ENCODE measurements around the gene NF1. TPM values are rescaled to one million over a fixed set of nuclear protein-coding genes. Genes with fewer than 3 reads are reported as not detected.

The NF1 gene
- total and polyA plus RNA-seq, 2 of the 13 experiments (the other 11 are each of a cell fraction or from before 2014, with no cell fraction given) = 21.5 to 26.5 TPM

- no peaks in the 10 kb centered on the region for H3K27me3 ChIP-seq (ENCODE audit: control insufficient read depth in 1 of 2, insufficient read depth in 2 of 2, low read length in 2 of 2)
- intact Hi-C loops (cut with micrococcal nuclease; ENCODE audit: unreplicated experiment) = no loop called here
- no peak overlapping the region for H3K27ac ChIP-seq (ENCODE audit: extremely low read length, insufficient read depth, low read length)
- no peak overlapping the region for H3K4me2 ChIP-seq (ENCODE audit: low read depth, low read length)
- H2AFZ ChIP-seq (ENCODE audit: low read length) = no peak overlapping the region
- no peaks in the 10 kb centered on the region for H4K20me1 ChIP-seq (ENCODE audit: insufficient read depth, low read length)
- H3K9me3 ChIP-seq (ENCODE audit: low read length) = no peaks in the 10 kb centered on the region
- ChIA-PET CTCF (ENCODE audit: low intra/inter-chr PET ratio, low total read pairs) (no interaction called here), POLR2A (no interaction called here)
- no peak for FAIRE-seq
- H3K9ac ChIP-seq (ENCODE audit: insufficient read depth, low read depth, low read length) = no peak overlapping the region
- WGBS (ENCODE audit: low lambda C conversion rate) = 98% methylated on average over 1 of the region's 1 CpG
- in situ Hi-C loops (cut with HindIII; ENCODE audit: extremely low pct_ligation_motif_present, low pct_unique_long_range_greater_than_20kb) = no loop called here
- H3K4me1 ChIP-seq (ENCODE audit: insufficient read depth, low read length) = 0 out of 2 replicates have a peak, but pooled peaks cover 7% of the 10 kb centered on the region
- ATAC-seq = no peak
- peaks cover 0 to 34% of the 10 kb centered on the region in 2 experiments; a peak in 3 of 5 replicates for H3K36me3 ChIP-seq (replicated peaks in 1 of 2; ENCODE audit: control insufficient read depth in 1 of 2, insufficient read depth in 2 of 2, low read length in 2 of 2)
- no TSS peak for BruUV-seq (replicated peaks)
- H3K79me2 ChIP-seq (ENCODE audit: insufficient read depth, low read length) = no peaks in the 10 kb centered on the region
- no peak overlapping the region for H3K4me3 ChIP-seq (replicated peaks in 1 of 3; ENCODE audit: insufficient read depth in 1 of 3, low read depth in 2 of 3, low read length in 3 of 3)
- no peak for DNase-seq (ENCODE audit: low spot score)
- no peak for TF ChIP-seq MBNL3 (CRISPR knock-in tag; conservative IDR thresholded peaks at IDR 0.05)
- no peak for TF ChIP-seq MIXL1 (CRISPR knock-in tag; IDR thresholded peaks at IDR 0.05)
- TF ChIP-seq PAX8 (CRISPR knock-in tag; IDR thresholded peaks at IDR 0.05; ENCODE audit: borderline replicate concordance) = no peak
- TF ChIP-seq, protein P1, sequence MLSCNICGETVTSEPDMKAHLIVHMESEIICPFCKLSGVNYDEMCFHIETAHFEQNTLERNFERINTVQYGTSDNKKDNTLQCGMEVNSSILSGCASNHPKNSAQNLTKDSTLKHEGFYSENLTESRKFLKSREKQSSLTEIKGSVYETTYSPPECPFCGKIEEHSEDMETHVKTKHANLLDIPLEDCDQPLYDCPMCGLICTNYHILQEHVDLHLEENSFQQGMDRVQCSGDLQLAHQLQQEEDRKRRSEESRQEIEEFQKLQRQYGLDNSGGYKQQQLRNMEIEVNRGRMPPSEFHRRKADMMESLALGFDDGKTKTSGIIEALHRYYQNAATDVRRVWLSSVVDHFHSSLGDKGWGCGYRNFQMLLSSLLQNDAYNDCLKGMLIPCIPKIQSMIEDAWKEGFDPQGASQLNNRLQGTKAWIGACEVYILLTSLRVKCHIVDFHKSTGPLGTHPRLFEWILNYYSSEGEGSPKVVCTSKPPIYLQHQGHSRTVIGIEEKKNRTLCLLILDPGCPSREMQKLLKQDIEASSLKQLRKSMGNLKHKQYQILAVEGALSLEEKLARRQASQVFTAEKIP (CRISPR knock-in tag; IDR thresholded peaks at IDR 0.05; ENCODE audit: borderline replicate concordance) = no peak
- TF ChIP-seq THYN1 (CRISPR knock-in tag; IDR thresholded peaks at IDR 0.05; ENCODE audit: borderline replicate concordance, low read depth) = no peak
- TF ChIP-seq ZNF136 (CRISPR knock-in tag; IDR thresholded peaks at IDR 0.05; ENCODE audit: low read depth) = no peak
- TF ChIP-seq, protein P2, sequence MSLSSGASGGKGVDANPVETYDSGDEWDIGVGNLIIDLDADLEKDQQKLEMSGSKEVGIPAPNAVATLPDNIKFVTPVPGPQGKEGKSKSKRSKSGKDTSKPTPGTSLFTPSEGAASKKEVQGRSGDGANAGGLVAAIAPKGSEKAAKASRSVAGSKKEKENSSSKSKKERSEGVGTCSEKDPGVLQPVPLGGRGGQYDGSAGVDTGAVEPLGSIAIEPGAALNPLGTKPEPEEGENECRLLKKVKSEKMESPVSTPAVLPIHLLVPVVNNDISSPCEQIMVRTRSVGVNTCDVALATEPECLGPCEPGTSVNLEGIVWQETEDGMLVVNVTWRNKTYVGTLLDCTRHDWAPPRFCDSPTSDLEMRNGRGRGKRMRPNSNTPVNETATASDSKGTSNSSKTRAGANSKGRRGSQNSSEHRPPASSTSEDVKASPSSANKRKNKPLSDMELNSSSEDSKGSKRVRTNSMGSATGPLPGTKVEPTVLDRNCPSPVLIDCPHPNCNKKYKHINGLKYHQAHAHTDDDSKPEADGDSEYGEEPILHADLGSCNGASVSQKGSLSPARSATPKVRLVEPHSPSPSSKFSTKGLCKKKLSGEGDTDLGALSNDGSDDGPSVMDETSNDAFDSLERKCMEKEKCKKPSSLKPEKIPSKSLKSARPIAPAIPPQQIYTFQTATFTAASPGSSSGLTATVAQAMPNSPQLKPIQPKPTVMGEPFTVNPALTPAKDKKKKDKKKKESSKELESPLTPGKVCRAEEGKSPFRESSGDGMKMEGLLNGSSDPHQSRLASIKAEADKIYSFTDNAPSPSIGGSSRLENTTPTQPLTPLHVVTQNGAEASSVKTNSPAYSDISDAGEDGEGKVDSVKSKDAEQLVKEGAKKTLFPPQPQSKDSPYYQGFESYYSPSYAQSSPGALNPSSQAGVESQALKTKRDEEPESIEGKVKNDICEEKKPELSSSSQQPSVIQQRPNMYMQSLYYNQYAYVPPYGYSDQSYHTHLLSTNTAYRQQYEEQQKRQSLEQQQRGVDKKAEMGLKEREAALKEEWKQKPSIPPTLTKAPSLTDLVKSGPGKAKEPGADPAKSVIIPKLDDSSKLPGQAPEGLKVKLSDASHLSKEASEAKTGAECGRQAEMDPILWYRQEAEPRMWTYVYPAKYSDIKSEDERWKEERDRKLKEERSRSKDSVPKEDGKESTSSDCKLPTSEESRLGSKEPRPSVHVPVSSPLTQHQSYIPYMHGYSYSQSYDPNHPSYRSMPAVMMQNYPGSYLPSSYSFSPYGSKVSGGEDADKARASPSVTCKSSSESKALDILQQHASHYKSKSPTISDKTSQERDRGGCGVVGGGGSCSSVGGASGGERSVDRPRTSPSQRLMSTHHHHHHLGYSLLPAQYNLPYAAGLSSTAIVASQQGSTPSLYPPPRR (CRISPR knock-in tag; IDR thresholded peaks at IDR 0.05; ENCODE audit: borderline replicate concordance) = no peak
- no peak for TF ChIP-seq ZNF816 (CRISPR knock-in tag; IDR thresholded peaks at IDR 0.05; ENCODE audit: borderline replicate concordance)
- TF ChIP-seq, protein P3, sequence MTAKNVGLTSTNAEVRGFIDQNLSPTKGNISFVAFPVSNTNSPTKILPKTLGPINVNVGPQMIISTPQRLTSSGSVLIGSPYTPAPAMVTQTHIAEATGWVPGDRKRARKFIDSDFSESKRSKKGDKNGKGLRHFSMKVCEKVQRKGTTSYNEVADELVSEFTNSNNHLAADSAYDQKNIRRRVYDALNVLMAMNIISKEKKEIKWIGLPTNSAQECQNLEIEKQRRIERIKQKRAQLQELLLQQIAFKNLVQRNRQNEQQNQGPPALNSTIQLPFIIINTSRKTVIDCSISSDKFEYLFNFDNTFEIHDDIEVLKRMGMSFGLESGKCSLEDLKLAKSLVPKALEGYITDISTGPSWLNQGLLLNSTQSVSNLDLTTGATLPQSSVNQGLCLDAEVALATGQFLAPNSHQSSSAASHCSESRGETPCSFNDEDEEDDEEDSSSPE (CRISPR knock-in tag; IDR thresholded peaks at IDR 0.05) = no peak
- TF ChIP-seq ZBTB14 (CRISPR knock-in tag; IDR thresholded peaks at IDR 0.05) = no peak
- TF ChIP-seq, protein P4, sequence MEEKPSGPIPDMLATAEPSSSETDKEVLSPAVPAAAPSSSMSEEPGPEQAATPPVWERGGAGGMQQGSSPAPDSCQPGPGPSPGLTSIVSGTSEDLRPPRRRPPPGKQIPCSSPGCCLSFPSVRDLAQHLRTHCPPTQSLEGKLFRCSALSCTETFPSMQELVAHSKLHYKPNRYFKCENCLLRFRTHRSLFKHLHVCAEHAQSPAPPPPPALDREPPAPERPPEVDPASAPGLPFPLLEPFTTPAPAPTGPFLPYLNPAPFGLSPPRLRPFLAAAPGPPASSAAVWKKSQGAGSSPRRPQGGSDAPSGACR (CRISPR knock-in tag; IDR thresholded peaks at IDR 0.05) = no peak
- no peak for TF ChIP-seq CBX2 (IDR thresholded peaks at IDR 0.05; ENCODE audit: low read depth, low read length)
- TF ChIP-seq CBX2 (CRISPR knock-in tag; IDR thresholded peaks at IDR 0.05; ENCODE audit: low read depth) = no peak
- TF ChIP-seq ZNF205 (CRISPR knock-in tag; IDR thresholded peaks at IDR 0.05) = no peak
- TF ChIP-seq CBX5 (CRISPR knock-in tag; IDR thresholded peaks at IDR 0.05; ENCODE audit: borderline replicate concordance) = no peak
Measured at GRCh38 chr17:31158746-31159377, 64.1 kb downstream of the NF1 start.
